HEK293 (cell line): ENCODE measurements around the gene ZNF426.

Experiments used
- KLF10 ChIP-seq: fragments of 450-650 bp; IDR thresholded peaks from 2 replicates; pipeline ENCODE4 v1.5.1; 2018; ENCODE audit warnings: missing biosample characterization, mild to moderate bottlenecking, missing genetic modification characterization
- RBAK ChIP-seq: fragments of 450-650 bp; formaldehyde crosslinking; IDR thresholded peaks from 2 replicates; pipeline ENCODE4 v1.5.1; 2016; ENCODE audit warnings: missing biosample characterization, missing genetic modification characterization
- ZFP41 ChIP-seq: fragments of 450-650 bp; formaldehyde crosslinking; IDR thresholded peaks from 2 replicates; pipeline ENCODE4 v1.5.1; 2016; ENCODE audit warnings: missing biosample characterization, missing genetic modification characterization, borderline replicate concordance
- ZIC2 ChIP-seq: fragments of 450-650 bp; formaldehyde crosslinking; IDR thresholded peaks from 2 replicates; pipeline ENCODE4 v1.5.1; 2016; ENCODE audit warnings: missing biosample characterization, missing genetic modification characterization
- ZNF133 ChIP-seq: fragments of 450-650 bp; formaldehyde crosslinking; IDR thresholded peaks from 2 replicates; pipeline ENCODE4 v1.5.1; 2016; ENCODE audit warnings: missing biosample characterization, missing genetic modification characterization
- ZNF266 ChIP-seq: fragments of 450-650 bp; formaldehyde crosslinking; IDR thresholded peaks from 2 replicates; pipeline ENCODE4 v1.5.1; 2016; ENCODE audit warnings: missing biosample characterization, missing genetic modification characterization, low read depth
- ZNF350 ChIP-seq: fragments of 450-650 bp; formaldehyde crosslinking; IDR thresholded peaks from 2 replicates; pipeline ENCODE4 v1.5.0; 2017; ENCODE audit warnings: missing biosample characterization, mild to moderate bottlenecking, missing genetic modification characterization
- ZNF37A ChIP-seq: fragments of 450-650 bp; IDR thresholded peaks from 2 replicates; pipeline ENCODE4 v1.5.1; 2018; ENCODE audit warnings: missing biosample characterization, missing genetic modification characterization
- ZNF404 ChIP-seq: fragments of 450-650 bp; formaldehyde crosslinking; IDR thresholded peaks from 2 replicates; pipeline ENCODE4 v1.5.1; 2017; ENCODE audit warnings: missing biosample characterization, missing genetic modification characterization
- ZNF48 ChIP-seq: fragments of 450-650 bp; formaldehyde crosslinking; IDR thresholded peaks from 2 replicates; pipeline ENCODE4 v1.5.1; 2016; ENCODE audit warnings: missing biosample characterization, missing genetic modification characterization
- ZNF514 ChIP-seq: fragments of 450-650 bp; formaldehyde crosslinking; IDR thresholded peaks from 2 replicates; pipeline ENCODE4 v1.5.1; 2016; ENCODE audit warnings: missing biosample characterization, missing genetic modification characterization
- ZNF521 ChIP-seq: fragments of 450-650 bp; formaldehyde crosslinking; IDR thresholded peaks from 2 replicates; pipeline ENCODE4 v1.5.1; 2017; ENCODE audit warnings: missing biosample characterization, mild to moderate bottlenecking, missing genetic modification characterization
- ZNF544 ChIP-seq: fragments of 450-650 bp; formaldehyde crosslinking; IDR thresholded peaks from 2 replicates; pipeline ENCODE4 v1.5.0; 2017; ENCODE audit warnings: missing biosample characterization, missing genetic modification characterization
- ZNF558 ChIP-seq: fragments of 450-650 bp; formaldehyde crosslinking; IDR thresholded peaks from 2 replicates; pipeline ENCODE4 v1.5.1; 2016; ENCODE audit warnings: missing biosample characterization, missing genetic modification characterization
- ZNF629 ChIP-seq: fragments of 450-650 bp; formaldehyde crosslinking; IDR thresholded peaks from 2 replicates; pipeline ENCODE4 v1.5.1; 2017; ENCODE audit warnings: missing biosample characterization, missing genetic modification characterization
- ZNF76 ChIP-seq: fragments of 450-650 bp; formaldehyde crosslinking; IDR thresholded peaks from 2 replicates; pipeline ENCODE4; 2016; ENCODE audit warnings: low read depth, missing biosample characterization, missing genetic modification characterization, borderline replicate concordance
- ZNF776 ChIP-seq: fragments of 450-650 bp; formaldehyde crosslinking; IDR thresholded peaks from 2 replicates; pipeline ENCODE4 v1.5.0; 2017; ENCODE audit warnings: missing biosample characterization, missing genetic modification characterization, borderline replicate concordance
- ZNF792 ChIP-seq: fragments of 450-650 bp; formaldehyde crosslinking; IDR thresholded peaks from 2 replicates; pipeline ENCODE4 v1.5.1; 2016; ENCODE audit warnings: missing biosample characterization, missing genetic modification characterization
- ZNF837 ChIP-seq: fragments of 450-650 bp; formaldehyde crosslinking; IDR thresholded peaks from 2 replicates; pipeline ENCODE4 v1.5.1; 2016; ENCODE audit warnings: missing biosample characterization, missing genetic modification characterization
- ZNF843 ChIP-seq: fragments of 450-650 bp; formaldehyde crosslinking; IDR thresholded peaks from 2 replicates; pipeline ENCODE4 v1.5.1; 2016; ENCODE audit warnings: missing biosample characterization, missing genetic modification characterization
- TF ChIP-seq, protein P1 (sequence below): fragments of 450-650 bp; formaldehyde crosslinking; IDR thresholded peaks from 2 replicates; pipeline ENCODE4 v1.5.1; 2016; ENCODE audit warnings: missing biosample characterization, missing genetic modification characterization
- TF ChIP-seq, protein P2 (sequence below): fragments of 450-650 bp; formaldehyde crosslinking; IDR thresholded peaks from 2 replicates; pipeline ENCODE4; 2016; ENCODE audit warnings: missing biosample characterization, missing genetic modification characterization
- TF ChIP-seq, protein P3 (sequence below): fragments of 450-650 bp; formaldehyde crosslinking; IDR thresholded peaks from 2 replicates; pipeline ENCODE4 v1.5.1; 2016; ENCODE audit warnings: missing biosample characterization, missing genetic modification characterization, low read depth
- TF ChIP-seq, protein P4 (sequence below): fragments of 450-650 bp; formaldehyde crosslinking; IDR thresholded peaks from 2 replicates; pipeline ENCODE4 v1.5.1; 2016; ENCODE audit warnings: missing biosample characterization, missing genetic modification characterization
- TF ChIP-seq, protein P5 (sequence below): fragments of 450-650 bp; formaldehyde crosslinking; IDR thresholded peaks from 2 replicates; pipeline ENCODE4 v1.5.1; 2016; ENCODE audit warnings: missing biosample characterization, missing genetic modification characterization
- TF ChIP-seq, protein P6 (sequence below): fragments of 450-650 bp; formaldehyde crosslinking; IDR thresholded peaks from 2 replicates; pipeline ENCODE4 v1.5.1; 2016; ENCODE audit warnings: missing biosample characterization, missing genetic modification characterization

Gene ZNF426

DNA sequence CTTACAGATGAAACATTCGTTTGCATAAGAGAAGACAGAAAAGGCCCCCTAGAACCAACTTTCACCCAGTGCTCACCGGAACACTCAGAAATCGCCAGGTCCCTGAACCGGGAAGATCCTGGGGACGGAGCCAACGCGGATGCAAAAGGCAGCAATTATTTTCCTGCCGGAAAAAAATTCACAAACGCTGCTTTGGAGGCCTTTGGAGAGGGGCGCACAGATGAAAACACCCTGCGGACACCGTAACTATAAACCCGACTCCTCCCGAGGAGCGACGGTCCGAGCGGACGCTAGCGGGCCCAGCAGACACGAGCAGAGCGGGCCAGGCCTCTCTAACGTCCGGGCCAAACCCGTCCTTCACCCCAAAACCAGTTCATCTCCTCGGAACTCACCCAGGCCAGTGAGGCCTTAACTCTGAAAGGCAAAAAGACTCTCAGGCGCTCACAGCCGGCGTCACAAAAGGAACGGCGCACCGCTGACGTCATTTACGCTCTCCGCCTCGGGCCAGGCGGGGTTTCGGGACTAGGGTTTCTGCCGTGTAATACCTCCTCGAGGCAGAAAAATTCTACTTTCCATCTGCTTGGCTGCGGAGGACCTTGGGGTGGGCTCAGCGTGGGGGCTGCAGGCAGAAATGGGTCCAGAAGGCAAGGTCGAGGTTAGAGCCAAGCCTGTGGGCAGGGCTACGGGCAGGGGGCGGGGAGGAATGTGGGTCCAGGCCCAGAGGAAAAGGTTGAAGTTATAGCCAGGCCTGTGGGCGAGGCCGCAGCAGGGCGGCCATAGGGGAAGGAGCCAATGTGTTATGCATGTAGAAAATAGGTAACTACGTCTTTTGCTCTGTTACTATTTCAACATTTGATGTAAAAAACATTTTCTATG is at the start of gene ZNF426 (continued):
- TF ChIP-seq, protein P1, sequence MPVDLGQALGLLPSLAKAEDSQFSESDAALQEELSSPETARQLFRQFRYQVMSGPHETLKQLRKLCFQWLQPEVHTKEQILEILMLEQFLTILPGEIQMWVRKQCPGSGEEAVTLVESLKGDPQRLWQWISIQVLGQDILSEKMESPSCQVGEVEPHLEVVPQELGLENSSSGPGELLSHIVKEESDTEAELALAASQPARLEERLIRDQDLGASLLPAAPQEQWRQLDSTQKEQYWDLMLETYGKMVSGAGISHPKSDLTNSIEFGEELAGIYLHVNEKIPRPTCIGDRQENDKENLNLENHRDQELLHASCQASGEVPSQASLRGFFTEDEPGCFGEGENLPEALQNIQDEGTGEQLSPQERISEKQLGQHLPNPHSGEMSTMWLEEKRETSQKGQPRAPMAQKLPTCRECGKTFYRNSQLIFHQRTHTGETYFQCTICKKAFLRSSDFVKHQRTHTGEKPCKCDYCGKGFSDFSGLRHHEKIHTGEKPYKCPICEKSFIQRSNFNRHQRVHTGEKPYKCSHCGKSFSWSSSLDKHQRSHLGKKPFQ = no peak
- TF ChIP-seq, protein P2, sequence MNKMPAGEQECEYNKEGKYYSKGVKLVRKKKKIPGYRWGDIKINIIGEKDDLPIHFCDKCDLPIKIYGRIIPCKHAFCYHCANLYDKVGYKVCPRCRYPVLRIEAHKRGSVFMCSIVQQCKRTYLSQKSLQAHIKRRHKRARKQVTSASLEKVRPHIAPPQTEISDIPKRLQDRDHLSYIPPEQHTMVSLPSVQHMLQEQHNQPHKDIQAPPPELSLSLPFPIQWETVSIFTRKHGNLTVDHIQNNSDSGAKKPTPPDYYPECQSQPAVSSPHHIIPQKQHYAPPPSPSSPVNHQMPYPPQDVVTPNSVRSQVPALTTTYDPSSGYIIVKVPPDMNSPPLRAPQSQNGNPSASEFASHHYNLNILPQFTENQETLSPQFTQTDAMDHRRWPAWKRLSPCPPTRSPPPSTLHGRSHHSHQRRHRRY (tag by site-specific recombination) = no peak
- TF ChIP-seq ZNF792 (tag by site-specific recombination) (no peak), ZNF544 (tag by site-specific recombination) (no peak), ZIC2 (tag by site-specific recombination) (peak; percentile 46), ZNF37A (tag by site-specific recombination) (no peak), ZNF76 (tag by site-specific recombination) (no peak; the same call in 1 of the 2 replicates), ZNF837 (tag by site-specific recombination) (no peak), ZNF404 (tag by site-specific recombination) (no peak), ZFP41 (tag by site-specific recombination) (no peak), KLF10 (tag by site-specific recombination) (no peak), ZNF133 (tag by site-specific recombination) (no peak), ZNF776 (tag by site-specific recombination) (no peak), ZNF629 (tag by site-specific recombination) (peak; percentile 98), ZNF521 (tag by site-specific recombination) (no peak), ZNF350 (tag by site-specific recombination) (no peak), ZNF514 (tag by site-specific recombination) (no peak), ZNF48 (no peak), ZNF558 (no peak), ZNF843 (tag by site-specific recombination) (no peak), ZNF266 (tag by site-specific recombination) (no peak), RBAK (no peak)
- TF ChIP-seq, protein P3, sequence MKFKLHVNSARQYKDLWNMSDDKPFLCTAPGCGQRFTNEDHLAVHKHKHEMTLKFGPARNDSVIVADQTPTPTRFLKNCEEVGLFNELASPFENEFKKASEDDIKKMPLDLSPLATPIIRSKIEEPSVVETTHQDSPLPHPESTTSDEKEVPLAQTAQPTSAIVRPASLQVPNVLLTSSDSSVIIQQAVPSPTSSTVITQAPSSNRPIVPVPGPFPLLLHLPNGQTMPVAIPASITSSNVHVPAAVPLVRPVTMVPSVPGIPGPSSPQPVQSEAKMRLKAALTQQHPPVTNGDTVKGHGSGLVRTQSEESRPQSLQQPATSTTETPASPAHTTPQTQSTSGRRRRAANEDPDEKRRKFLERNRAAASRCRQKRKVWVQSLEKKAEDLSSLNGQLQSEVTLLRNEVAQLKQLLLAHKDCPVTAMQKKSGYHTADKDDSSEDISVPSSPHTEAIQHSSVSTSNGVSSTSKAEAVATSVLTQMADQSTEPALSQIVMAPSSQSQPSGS (tag by site-specific recombination) = peak; percentile 98
- TF ChIP-seq, protein P4, sequence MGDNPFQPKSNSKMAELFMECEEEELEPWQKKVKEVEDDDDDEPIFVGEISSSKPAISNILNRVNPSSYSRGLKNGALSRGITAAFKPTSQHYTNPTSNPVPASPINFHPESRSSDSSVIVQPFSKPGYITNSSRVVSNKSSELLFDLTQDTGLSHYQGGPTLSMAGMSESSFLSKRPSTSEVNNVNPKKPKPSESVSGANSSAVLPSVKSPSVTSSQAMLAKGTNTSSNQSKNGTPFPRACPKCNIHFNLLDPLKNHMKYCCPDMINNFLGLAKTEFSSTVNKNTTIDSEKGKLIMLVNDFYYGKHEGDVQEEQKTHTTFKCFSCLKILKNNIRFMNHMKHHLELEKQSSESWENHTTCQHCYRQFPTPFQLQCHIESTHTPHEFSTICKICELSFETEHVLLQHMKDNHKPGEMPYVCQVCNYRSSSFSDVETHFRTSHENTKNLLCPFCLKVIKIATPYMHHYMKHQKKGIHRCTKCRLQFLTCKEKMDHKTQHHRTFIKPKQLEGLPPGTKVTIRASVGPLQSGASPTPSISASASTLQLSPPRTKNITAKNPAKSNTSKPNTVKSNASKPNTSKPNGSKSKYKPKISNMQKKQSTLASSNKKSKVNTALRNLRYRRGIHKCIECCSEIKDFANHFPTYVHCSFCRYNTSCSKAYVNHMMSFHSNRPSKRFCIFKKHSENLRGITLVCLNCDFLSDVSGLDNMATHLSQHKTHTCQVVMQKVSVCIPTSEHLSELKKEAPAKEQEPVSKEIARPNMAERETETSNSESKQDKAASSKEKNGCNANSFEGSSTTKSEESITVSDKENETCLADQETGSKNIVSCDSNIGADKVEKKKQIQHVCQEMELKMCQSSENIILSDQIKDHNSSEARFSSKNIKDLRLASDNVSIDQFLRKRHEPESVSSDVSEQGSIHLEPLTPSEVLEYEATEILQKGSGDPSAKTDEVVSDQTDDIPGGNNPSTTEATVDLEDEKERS (tag by site-specific recombination) = no peak
- TF ChIP-seq, protein P5, sequence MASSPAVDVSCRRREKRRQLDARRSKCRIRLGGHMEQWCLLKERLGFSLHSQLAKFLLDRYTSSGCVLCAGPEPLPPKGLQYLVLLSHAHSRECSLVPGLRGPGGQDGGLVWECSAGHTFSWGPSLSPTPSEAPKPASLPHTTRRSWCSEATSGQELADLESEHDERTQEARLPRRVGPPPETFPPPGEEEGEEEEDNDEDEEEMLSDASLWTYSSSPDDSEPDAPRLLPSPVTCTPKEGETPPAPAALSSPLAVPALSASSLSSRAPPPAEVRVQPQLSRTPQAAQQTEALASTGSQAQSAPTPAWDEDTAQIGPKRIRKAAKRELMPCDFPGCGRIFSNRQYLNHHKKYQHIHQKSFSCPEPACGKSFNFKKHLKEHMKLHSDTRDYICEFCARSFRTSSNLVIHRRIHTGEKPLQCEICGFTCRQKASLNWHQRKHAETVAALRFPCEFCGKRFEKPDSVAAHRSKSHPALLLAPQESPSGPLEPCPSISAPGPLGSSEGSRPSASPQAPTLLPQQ (tag by site-specific recombination) = peak; percentile 80
- TF ChIP-seq, protein P6, sequence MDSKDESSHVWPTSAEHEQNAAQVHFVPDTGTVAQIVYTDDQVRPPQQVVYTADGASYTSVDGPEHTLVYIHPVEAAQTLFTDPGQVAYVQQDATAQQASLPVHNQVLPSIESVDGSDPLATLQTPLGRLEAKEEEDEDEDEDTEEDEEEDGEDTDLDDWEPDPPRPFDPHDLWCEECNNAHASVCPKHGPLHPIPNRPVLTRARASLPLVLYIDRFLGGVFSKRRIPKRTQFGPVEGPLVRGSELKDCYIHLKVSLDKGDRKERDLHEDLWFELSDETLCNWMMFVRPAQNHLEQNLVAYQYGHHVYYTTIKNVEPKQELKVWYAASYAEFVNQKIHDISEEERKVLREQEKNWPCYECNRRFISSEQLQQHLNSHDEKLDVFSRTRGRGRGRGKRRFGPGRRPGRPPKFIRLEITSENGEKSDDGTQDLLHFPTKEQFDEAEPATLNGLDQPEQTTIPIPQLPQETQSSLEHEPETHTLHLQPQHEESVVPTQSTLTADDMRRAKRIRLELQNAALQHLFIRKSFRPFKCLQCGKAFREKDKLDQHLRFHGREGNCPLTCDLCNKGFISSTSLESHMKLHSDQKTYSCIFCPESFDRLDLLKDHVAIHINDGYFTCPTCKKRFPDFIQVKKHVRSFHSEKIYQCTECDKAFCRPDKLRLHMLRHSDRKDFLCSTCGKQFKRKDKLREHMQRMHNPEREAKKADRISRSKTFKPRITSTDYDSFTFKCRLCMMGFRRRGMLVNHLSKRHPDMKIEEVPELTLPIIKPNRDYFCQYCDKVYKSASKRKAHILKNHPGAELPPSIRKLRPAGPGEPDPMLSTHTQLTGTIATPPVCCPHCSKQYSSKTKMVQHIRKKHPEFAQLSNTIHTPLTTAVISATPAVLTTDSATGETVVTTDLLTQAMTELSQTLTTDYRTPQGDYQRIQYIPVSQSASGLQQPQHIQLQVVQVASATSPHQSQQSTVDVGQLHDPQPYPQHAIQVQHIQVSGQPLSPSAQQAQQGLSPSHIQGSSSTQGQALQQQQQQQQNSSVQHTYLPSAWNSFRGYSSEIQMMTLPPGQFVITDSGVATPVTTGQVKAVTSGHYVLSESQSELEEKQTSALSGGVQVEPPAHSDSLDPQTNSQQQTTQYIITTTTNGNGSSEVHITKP (tag by site-specific recombination) = no peak
